ENCODE results near the gene TCHHL1. TPM values are rescaled to one million over a fixed set of nuclear protein-coding genes. Genes with fewer than 3 reads are reported as not detected.

The TCHHL1 gene
- total RNA-seq, 3 donors from 2014 or later = not detected

DNA sequence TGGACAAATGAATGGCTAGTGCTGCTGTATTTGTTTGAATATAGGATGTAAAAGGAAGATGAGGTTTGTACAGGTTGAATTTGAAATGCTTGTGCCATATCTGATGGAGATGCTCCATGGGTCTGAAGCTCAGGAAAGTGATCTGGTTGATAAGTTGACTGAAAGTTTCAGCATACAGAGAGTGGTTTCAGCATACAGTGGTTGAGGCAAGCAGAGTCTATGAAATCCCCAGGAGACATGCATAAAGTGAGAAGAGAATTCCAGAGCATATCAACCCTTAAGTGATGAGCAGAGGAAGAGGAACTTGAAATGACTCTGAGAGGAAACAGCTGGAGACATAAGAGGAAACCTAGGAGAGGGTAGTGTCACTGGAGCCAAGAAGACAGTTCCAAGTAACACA, 21.7 kb downstream of the TCHHL1 start:
- H3K4me1 ChIP-seq (ENCODE audit: low read depth) = no peaks in the 10 kb centered on the region
- TF ChIP-seq, protein P1, sequence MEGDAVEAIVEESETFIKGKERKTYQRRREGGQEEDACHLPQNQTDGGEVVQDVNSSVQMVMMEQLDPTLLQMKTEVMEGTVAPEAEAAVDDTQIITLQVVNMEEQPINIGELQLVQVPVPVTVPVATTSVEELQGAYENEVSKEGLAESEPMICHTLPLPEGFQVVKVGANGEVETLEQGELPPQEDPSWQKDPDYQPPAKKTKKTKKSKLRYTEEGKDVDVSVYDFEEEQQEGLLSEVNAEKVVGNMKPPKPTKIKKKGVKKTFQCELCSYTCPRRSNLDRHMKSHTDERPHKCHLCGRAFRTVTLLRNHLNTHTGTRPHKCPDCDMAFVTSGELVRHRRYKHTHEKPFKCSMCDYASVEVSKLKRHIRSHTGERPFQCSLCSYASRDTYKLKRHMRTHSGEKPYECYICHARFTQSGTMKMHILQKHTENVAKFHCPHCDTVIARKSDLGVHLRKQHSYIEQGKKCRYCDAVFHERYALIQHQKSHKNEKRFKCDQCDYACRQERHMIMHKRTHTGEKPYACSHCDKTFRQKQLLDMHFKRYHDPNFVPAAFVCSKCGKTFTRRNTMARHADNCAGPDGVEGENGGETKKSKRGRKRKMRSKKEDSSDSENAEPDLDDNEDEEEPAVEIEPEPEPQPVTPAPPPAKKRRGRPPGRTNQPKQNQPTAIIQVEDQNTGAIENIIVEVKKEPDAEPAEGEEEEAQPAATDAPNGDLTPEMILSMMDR (IDR thresholded peaks at IDR 0.05) = no peak
- no peak overlapping the region for H3K4me3 ChIP-seq
- H3K9me3 ChIP-seq = no peaks in the 10 kb centered on the region
- intact Hi-C loops (cut with DNase I, micrococcal nuclease) = no loop called here
- no peak for ATAC-seq
- H3K36me3 ChIP-seq (ENCODE audit: low read depth) = no peaks in the 10 kb centered on the region
- no peak for DNase-seq

DNA sequence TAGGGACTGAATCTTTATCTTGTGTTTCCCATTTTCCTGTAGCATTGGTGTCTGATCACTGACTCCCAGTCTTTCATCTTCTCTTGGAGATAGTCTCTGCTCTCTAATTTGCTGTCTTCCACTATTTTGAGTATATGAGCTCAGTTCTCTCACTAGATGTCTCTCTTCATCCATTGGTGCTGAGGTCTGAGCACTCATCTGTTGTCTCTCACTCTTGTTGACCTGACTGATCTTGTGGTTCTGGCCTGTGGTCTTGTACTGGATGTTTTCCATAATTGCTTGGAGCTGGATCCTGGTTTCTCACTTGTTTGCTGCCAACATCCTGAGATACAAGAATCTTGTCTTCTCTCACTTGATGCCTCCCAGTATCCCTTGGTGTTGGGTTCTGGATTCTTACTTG, 26.9 kb downstream of the TCHHL1 start:
- DNase-seq (no peak), ATAC-seq (no peak)
- no peak overlapping the region for H3K4me3 ChIP-seq
- H3K9me3 ChIP-seq = no peaks in the 10 kb centered on the region
- no peaks in the 10 kb centered on the region for H3K36me3 ChIP-seq (ENCODE audit: low read depth)
- H3K4me1 ChIP-seq (ENCODE audit: low read depth) = no peaks in the 10 kb centered on the region
- intact Hi-C loops (cut with DNase I, micrococcal nuclease) = no loop called here
- TF ChIP-seq, protein P1 (IDR thresholded peaks at IDR 0.05) = no peak

DNA sequence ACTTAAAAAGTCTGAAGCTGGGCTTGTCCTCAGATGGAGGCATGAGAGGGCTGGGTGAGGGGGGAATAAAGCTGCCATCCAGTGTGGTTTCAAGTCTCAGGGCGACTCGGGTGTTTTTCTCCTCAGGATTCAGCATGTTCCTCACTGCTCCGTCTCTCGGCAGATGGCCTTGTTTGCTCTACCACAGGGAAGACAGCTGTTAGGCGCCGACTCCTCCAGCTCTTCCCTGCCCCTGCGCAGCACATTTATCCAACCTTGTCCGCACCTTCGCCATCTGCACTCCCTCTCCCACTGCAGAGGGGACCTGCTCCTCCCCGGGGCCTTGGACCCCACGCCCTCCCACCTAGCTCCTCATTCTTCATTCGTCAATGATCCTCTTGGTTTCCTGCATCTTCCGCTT, 35.5 kb downstream of the TCHHL1 start:
- Histone ChIP-seq H3K4me3 (no peak overlapping the region), H3K4me1 (ENCODE audit: low read depth) (peaks cover 5% of the 10 kb centered on the region), H3K9me3 (no peaks in the 10 kb centered on the region), H3K36me3 (ENCODE audit: low read depth) (no peaks in the 10 kb centered on the region)
- intact Hi-C loops (cut with DNase I, micrococcal nuclease) = loop anchor here (2.0 to 5.0 kb wide), 2 partner anchors 131 to 134 kb away; no protein-coding TSS in a partner anchor
- peak; percentile 37 for ATAC-seq
- DNase-seq = no peak
- TF ChIP-seq, protein P1 (IDR thresholded peaks at IDR 0.05) = no peak

DNA sequence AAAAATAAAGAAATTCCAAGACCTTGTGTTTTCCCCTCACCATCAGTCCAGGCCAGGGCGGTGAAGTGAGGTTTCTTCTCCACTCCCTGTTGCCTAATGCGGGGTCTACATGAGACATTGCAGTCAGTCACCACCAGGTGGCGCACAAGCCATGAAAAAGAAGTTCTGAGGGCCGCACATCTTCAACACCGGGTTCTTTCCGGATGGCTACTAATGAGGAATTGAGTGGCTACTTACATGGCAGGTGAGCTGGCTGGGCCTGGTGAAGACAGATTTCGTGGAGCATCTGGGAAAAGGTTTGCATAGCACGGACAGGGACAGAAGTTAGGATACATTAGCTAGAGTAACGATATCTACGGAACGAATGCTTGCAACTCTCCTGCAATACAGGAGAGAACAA, 36.3 kb downstream of the TCHHL1 start:
- peak; percentile 83 to 90 (median 86) for DNase-seq
- H3K4me1 ChIP-seq (ENCODE audit: low read depth) = peaks cover 13% of the 10 kb centered on the region
- intact Hi-C loops (cut with DNase I, micrococcal nuclease) = loop anchor here (2.0 to 5.0 kb wide), 2 partner anchors 132 to 135 kb away; no protein-coding TSS in a partner anchor
- ATAC-seq = peak; percentile 39
- TF ChIP-seq, protein P1 (IDR thresholded peaks at IDR 0.05) = peak; percentile 86
- no peak overlapping the region for H3K4me3 ChIP-seq
- no peaks in the 10 kb centered on the region for H3K9me3 ChIP-seq
- peaks cover 6% of the 10 kb centered on the region for H3K36me3 ChIP-seq (ENCODE audit: low read depth)

DNA sequence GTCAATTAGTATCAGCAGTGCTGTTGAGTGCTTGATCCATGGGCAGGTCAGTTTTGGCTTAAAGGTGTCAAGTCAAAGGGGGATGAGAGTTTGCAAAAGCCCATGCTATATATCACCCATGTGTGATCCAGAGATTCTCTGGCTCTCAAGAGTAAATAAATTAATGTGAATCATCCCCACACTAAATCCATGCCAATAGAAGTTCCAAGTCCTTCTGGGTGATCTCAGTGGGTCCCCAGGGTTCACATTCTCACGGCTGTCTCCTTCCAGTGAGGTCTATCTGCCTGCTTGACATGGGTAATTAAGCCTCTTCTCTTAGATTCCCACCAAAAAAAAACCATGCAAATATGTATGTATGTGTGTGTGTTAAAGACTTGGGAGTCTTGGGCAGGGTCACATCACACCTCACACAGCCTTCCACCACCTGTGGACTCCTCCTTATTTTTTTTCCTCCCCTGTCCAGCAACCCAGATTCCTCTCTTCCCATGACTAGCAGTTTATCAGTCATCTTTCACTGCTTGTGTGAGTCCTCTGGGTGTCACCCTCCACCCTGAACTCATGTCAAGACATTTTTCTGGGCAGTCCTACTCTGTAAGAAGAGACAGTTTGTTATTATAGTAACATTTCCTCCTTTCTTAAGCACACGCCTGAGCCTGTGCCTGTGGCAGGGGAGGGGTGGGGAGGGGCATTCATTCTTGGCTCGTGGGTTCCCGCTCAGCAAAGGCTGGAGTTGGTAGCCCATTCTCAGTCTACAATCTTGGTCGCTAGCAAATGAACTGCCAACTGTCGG, 37.8 kb downstream of the TCHHL1 start:
- peaks cover 6% of the 10 kb centered on the region for H3K36me3 ChIP-seq (ENCODE audit: low read depth)
- H3K4me1 ChIP-seq (ENCODE audit: low read depth) = peaks cover 18% of the 10 kb centered on the region
- ATAC-seq (no peak), DNase-seq (no peak)
- no peak overlapping the region for H3K4me3 ChIP-seq
- H3K9me3 ChIP-seq = no peaks in the 10 kb centered on the region
- TF ChIP-seq, protein P1 (IDR thresholded peaks at IDR 0.05) = no peak
- intact Hi-C loops (cut with DNase I, micrococcal nuclease) = loop anchor here in 1 of 2 donors (5.0 kb wide), 1 partner anchor 136 kb away; no protein-coding TSS in a partner anchor

Measured in mucosa of descending colon (tissue), 3 donors.